ENCODE results near the gene CKS1B. TPM values are rescaled to one million over a fixed set of nuclear protein-coding genes. Genes with fewer than 3 reads are reported as not detected.
A peak's percentile ranks its signal among the peaks of the same experiment; 100 is the strongest.
"Not testable (repeated sequence)": the region's sequence is repeated elsewhere in the genome, so short reads cannot be mapped to it uniquely, and the experiment has no call there.

Gene CKS1B
- total RNA-seq, 1 donor from 2014 or later, result 78.0 TPM

- not testable (repeated sequence) for DNase-seq (ENCODE audit: low read depth, low spot score)
Observed at GRCh38 chr1:154986736-154987135, 12.3 kb downstream of the CKS1B start.

- DNase-seq (ENCODE audit: low read depth, low spot score), result no peak
Observed at GRCh38 chr1:154987326-154987725, 12.8 kb downstream of the CKS1B start.

- DNase-seq (ENCODE audit: low read depth, low spot score), result no peak
Observed at GRCh38 chr1:154988058-154988954, 13.8 kb downstream of the CKS1B start.

GRCh38 chr1:154989195-154989860 is 14.8 kb downstream of the CKS1B start:
- no peak for DNase-seq (ENCODE audit: low read depth, low spot score)

GRCh38 chr1:154990276-154990675 is 15.8 kb downstream of the CKS1B start:
- DNase-seq (ENCODE audit: low read depth, low spot score), result no peak

- DNase-seq (ENCODE audit: low read depth, low spot score), result no peak
Observed at GRCh38 chr1:154992721-154993571, 18.5 kb downstream of the CKS1B start.

GRCh38 chr1:154993572-154994268 is 19.2 kb downstream of the CKS1B start, which contains the start of gene LENEP:
Gene LENEP, plus strand, starts transcription at chr1:154993586. Its CDS starts 22 bp downstream, at chr1:154993608.
- no peak for DNase-seq (ENCODE audit: low read depth, low spot score)

GRCh38 chr1:154994269-154994587 is 19.7 kb downstream of the CKS1B start:
- DNase-seq (ENCODE audit: low read depth, low spot score), result no peak

- DNase-seq (ENCODE audit: low read depth, low spot score), result no peak
Observed at GRCh38 chr1:154994591-154994990, 20.1 kb downstream of the CKS1B start.

GRCh38 chr1:154995301-154995983 is 21.0 kb downstream of the CKS1B start:
- DNase-seq (ENCODE audit: low read depth, low spot score), result peak; percentile 60

- no peak for DNase-seq (ENCODE audit: low read depth, low spot score)
Observed at GRCh38 chr1:154996966-154997701, 22.7 kb downstream of the CKS1B start.

GRCh38 chr1:154998201-154998780 is 23.8 kb downstream of the CKS1B start:
- no peak for DNase-seq (ENCODE audit: low read depth, low spot score)

- no peak for DNase-seq (ENCODE audit: low read depth, low spot score)
Observed at GRCh38 chr1:154998818-154999570, 24.5 kb downstream of the CKS1B start.

- no peak for DNase-seq (ENCODE audit: low read depth, low spot score)
Observed at GRCh38 chr1:154999571-155000410, 25.3 kb downstream of the CKS1B start.

- no peak for DNase-seq (ENCODE audit: low read depth, low spot score)
Observed at GRCh38 chr1:155000411-155000725, 25.9 kb downstream of the CKS1B start.

GRCh38 chr1:155000726-155001424 is 26.4 kb downstream of the CKS1B start:
- DNase-seq (ENCODE audit: low read depth, low spot score), result peak; percentile 56

- DNase-seq (ENCODE audit: low read depth, low spot score), result no peak
Observed at GRCh38 chr1:155001425-155001674, 26.9 kb downstream of the CKS1B start.

All from pulmonary artery endothelial cell (primary cell).